H9 (cell line): ENCODE data around the gene TMC3. TPM values are rescaled to one million over a fixed set of nuclear protein-coding genes. Genes with fewer than 3 reads are reported as not detected.

Source experiments
- DNase-seq: peaks from one replicate; pipeline ENCODE4 v3.0.0-alpha.2; 2017
- H2AFZ ChIP-seq: one replicate; pipeline ENCODE4 v1.6.1; 2013; ENCODE audit warnings: mild to moderate bottlenecking, low read length, control low read depth, moderate library complexity
- H2AK5ac ChIP-seq: 2 replicates; pipeline ENCODE4 v1.6.1; 2013; ENCODE audit warnings: low read length, control low read depth, mixed read lengths; ENCODE audit not compliant: insufficient read length
- H2BK120ac ChIP-seq: one replicate; pipeline ENCODE4 v1.6.1; 2013; ENCODE audit warnings: low read depth, mild to moderate bottlenecking, low read length, control low read depth, inconsistent platforms; ENCODE audit not compliant: poor library complexity, severe bottlenecking
- H2BK12ac ChIP-seq: 2 replicates; pipeline ENCODE4 v1.6.1; 2013; ENCODE audit warnings: low read length, control low read depth, mixed read lengths, low read depth; ENCODE audit not compliant: insufficient read length
- H2BK15ac ChIP-seq: 2 replicates; pipeline ENCODE4 v1.6.1; 2013; ENCODE audit warnings: low read depth, low read length, control low read depth
- H2BK20ac ChIP-seq: one replicate; pipeline ENCODE4 v1.6.1; 2013; ENCODE audit warnings: low read depth, mild to moderate bottlenecking, low read length, control low read depth, inconsistent platforms; ENCODE audit not compliant: poor library complexity, severe bottlenecking
- H2BK5ac ChIP-seq: 2 replicates; pipeline ENCODE4 v1.6.1; 2013; ENCODE audit warnings: low read length, control low read depth, mixed read lengths; ENCODE audit not compliant: insufficient read length
- H3K14ac ChIP-seq: 2 replicates; pipeline ENCODE4 v1.6.1; 2013; ENCODE audit warnings: low read length, control low read depth; ENCODE audit not compliant: insufficient read depth
- H3K18ac ChIP-seq: 2 replicates; pipeline ENCODE4 v1.6.1; 2013; ENCODE audit warnings: low read depth, mild to moderate bottlenecking, mixed read lengths, low read length, control low read depth; ENCODE audit not compliant: insufficient read length
- H3K23ac ChIP-seq: 2 replicates; pipeline ENCODE4 v1.6.1; 2013; ENCODE audit warnings: low read length, control low read depth, mixed read lengths, low read depth; ENCODE audit not compliant: insufficient read length
- H3K23me2 ChIP-seq: 2 replicates; pipeline ENCODE4 v1.6.1; 2013; ENCODE audit warnings: low read depth, mild to moderate bottlenecking, mixed read lengths, low read length, control low read depth; ENCODE audit not compliant: insufficient read length, poor library complexity, severe bottlenecking
- H3K27ac ChIP-seq: 2 replicates; pipeline ENCODE4 v1.5.1; 2013; ENCODE audit warnings: low read length, control low read depth, mixed read lengths, low read depth; ENCODE audit not compliant: insufficient read length
- H3K27me3 ChIP-seq: 2 replicates; pipeline ENCODE4 v1.6.1; 2013; ENCODE audit warnings: low read length, control low read depth, inconsistent platforms; ENCODE audit not compliant: insufficient read depth
- H3K4ac ChIP-seq: 2 replicates; pipeline ENCODE4 v1.6.1; 2013; ENCODE audit warnings: low read depth, mild to moderate bottlenecking, control low read depth, inconsistent platforms, low read length, moderate library complexity
- H3K4me1 ChIP-seq: 2 replicates; pipeline ENCODE4 v1.6.1; 2013; ENCODE audit warnings: low read length, control low read depth, inconsistent platforms; ENCODE audit not compliant: insufficient read depth
- H3K4me2 ChIP-seq: 2 replicates; pipeline ENCODE4 v1.6.1; 2013; ENCODE audit warnings: low read length, control low read depth, mixed read lengths; ENCODE audit not compliant: insufficient read length, insufficient read depth
- H3K56ac ChIP-seq: 2 replicates; pipeline ENCODE4 v1.6.1; 2013; ENCODE audit warnings: low read depth, mild to moderate bottlenecking, mixed read lengths, low read length, control low read depth; ENCODE audit not compliant: insufficient read length
- H3K79me1 ChIP-seq: 2 replicates; pipeline ENCODE4 v1.6.1; 2013; ENCODE audit warnings: low read depth, mild to moderate bottlenecking, moderate library complexity, low read length, control low read depth, inconsistent platforms; ENCODE audit not compliant: insufficient read depth, poor library complexity, severe bottlenecking
- H3K79me2 ChIP-seq: 2 replicates; pipeline ENCODE4 v1.6.1; 2013; ENCODE audit warnings: low read length, control low read depth, inconsistent platforms; ENCODE audit not compliant: insufficient read depth
- H3K9ac ChIP-seq: 2 replicates; pipeline ENCODE4 v1.6.1; 2013; ENCODE audit warnings: low read length, control low read depth, mixed read lengths; ENCODE audit not compliant: insufficient read length; ENCODE audit errors: extremely low read depth
- H3K9me3 ChIP-seq: one replicate; pipeline ENCODE4 v1.6.1; 2013; ENCODE audit warnings: low read depth, low read length, inconsistent platforms; ENCODE audit not compliant: control insufficient read depth
- H3T11ph ChIP-seq: one replicate; pipeline ENCODE4 v1.6.1; 2013; ENCODE audit warnings: mild to moderate bottlenecking, low read length, control low read depth, inconsistent platforms
- H4K20me1 ChIP-seq: one replicate; pipeline ENCODE4 v1.6.1; 2013; ENCODE audit not compliant: control insufficient read depth, insufficient read length, insufficient read depth
- H4K5ac ChIP-seq: 2 replicates; pipeline ENCODE4 v1.6.1; 2013; ENCODE audit warnings: low read depth, mild to moderate bottlenecking, mixed read lengths, low read length, control low read depth; ENCODE audit not compliant: insufficient read length
- H4K8ac ChIP-seq: replicated peaks from 2 replicates; pipeline ENCODE4 v1.6.1; 2013; ENCODE audit warnings: low read length, control low read depth, mixed read lengths, low read depth; ENCODE audit not compliant: insufficient read length
- H4K91ac ChIP-seq: 2 replicates; pipeline ENCODE4 v1.6.1; 2013; ENCODE audit warnings: low read depth, mild to moderate bottlenecking, moderate library complexity, mixed read lengths, low read length, control low read depth; ENCODE audit not compliant: insufficient read length
- H3K27ac Mint-ChIP-seq, 3 experiments: 2 replicates in 2 of 3; 3 replicates in 1 of 3; pipeline ENCODE4 v1.8.0; 2020 to 2021; ENCODE audit warnings: mixed read lengths in 3 of 3, mild to moderate bottlenecking in 1 of 3, moderate library complexity in 1 of 3
- H3K27me3 Mint-ChIP-seq: 2 replicates; pipeline ENCODE4 v1.8.0; 2021; ENCODE audit warnings: low read depth, mild to moderate bottlenecking, moderate library complexity, mixed read lengths
- H3K36me3 Mint-ChIP-seq, 3 experiments: 2 replicates in 2 of 3; 3 replicates in 1 of 3; pipeline ENCODE4 v1.8.0; 2020 to 2021; ENCODE audit warnings: low read depth in 3 of 3, mixed read lengths in 3 of 3; ENCODE audit not compliant: insufficient read depth in 1 of 3
- H3K4me1 Mint-ChIP-seq, 2 experiments: 2 replicates each; pipeline ENCODE4 v1.8.0; 2020; ENCODE audit warnings: mixed read lengths in 2 of 2
- H3K4me3 Mint-ChIP-seq, 2 experiments: 2 replicates in 1 of 2; 3 replicates in 1 of 2; pipeline ENCODE4 v1.8.0; 2020 to 2021; ENCODE audit warnings: mild to moderate bottlenecking in 2 of 2, mixed read lengths in 2 of 2, moderate library complexity in 1 of 2
- H3K9me3 Mint-ChIP-seq, 2 experiments: 2 replicates in 1 of 2; 3 replicates in 1 of 2; pipeline ENCODE4 v1.8.0; 2020; ENCODE audit warnings: mild to moderate bottlenecking in 2 of 2, mixed read lengths in 2 of 2, moderate library complexity in 1 of 2
- WGBS: extraction: QIAGEN DNeasy Blood & Tissue Kit; methylation state at CpG from one replicate; pipeline ENCODE4 v1.1.7; 2013; ENCODE audit warnings: missing lambda C conversion rate, low lambda C conversion rate, mixed read lengths; ENCODE audit not compliant: insufficient read length; ENCODE audit errors: extremely low coverage; 5-methylcytosine and 5-hydroxymethylcytosine counted together
- total RNA-seq: library from RNA; stranded (reverse); gene quantifications from 2 replicates; pipeline ENCODE4 v1.2.1, GENCODE V29; 2021
- TF ChIP-seq, protein P1 (sequence below): fragments of 200-600 bp; sonication (generic); conservative IDR thresholded peaks from 3 replicates; pipeline ENCODE4 v1.8.0; 2021; ENCODE audit warnings: antibody characterized with exemption, mild to moderate bottlenecking

TMC3 gene
- total RNA-seq, 1 experiment from 2014 or later = not detected

GRCh38 chr15:81317642-81318017, 56.4 kb downstream of the TMC3 start:
- Histone ChIP-seq H2BK20ac (no peak overlapping the region), H2BK5ac (no peak overlapping the region), H2BK15ac (no peak overlapping the region), H2AK5ac (no peak overlapping the region), H3K9me3 (no peaks in the 10 kb centered on the region), H3K23ac (no peak overlapping the region), H3K9ac (no peak overlapping the region), H4K20me1 (no peaks in the 10 kb centered on the region), H3K79me2 (no peaks in the 10 kb centered on the region), H3K4me1 (no peaks in the 10 kb centered on the region), H3K18ac (no peak overlapping the region), H4K8ac (no peak overlapping the region), H4K91ac (no peak overlapping the region), H3K27me3 (no peaks in the 10 kb centered on the region), H2BK12ac (no peak overlapping the region), H3K14ac (no peak overlapping the region), H3T11ph (no peak overlapping the region), H3K27ac (no peak overlapping the region), H3K4ac (no peak overlapping the region), H3K4me2 (no peak overlapping the region), H2AFZ (no peak overlapping the region), H3K23me2 (no peaks in the 10 kb centered on the region), H4K5ac (no peak overlapping the region), H3K79me1 (no peaks in the 10 kb centered on the region), H3K56ac (no peak overlapping the region), H2BK120ac (no peak overlapping the region)
- no CpG with 5 or more reads among the region's 6 CpGs for WGBS
- no peaks in the 10 kb centered on the region for H3K27me3 Mint-ChIP-seq
- H3K4me1 Mint-ChIP-seq = peaks cover 0 to 3% of the 10 kb centered on the region in 2 experiments; a peak in 1 of 4 replicates
- peaks cover 5 to 22% (median 17%) of the 10 kb centered on the region in 3 experiments for H3K36me3 Mint-ChIP-seq
- TF ChIP-seq, protein P1, sequence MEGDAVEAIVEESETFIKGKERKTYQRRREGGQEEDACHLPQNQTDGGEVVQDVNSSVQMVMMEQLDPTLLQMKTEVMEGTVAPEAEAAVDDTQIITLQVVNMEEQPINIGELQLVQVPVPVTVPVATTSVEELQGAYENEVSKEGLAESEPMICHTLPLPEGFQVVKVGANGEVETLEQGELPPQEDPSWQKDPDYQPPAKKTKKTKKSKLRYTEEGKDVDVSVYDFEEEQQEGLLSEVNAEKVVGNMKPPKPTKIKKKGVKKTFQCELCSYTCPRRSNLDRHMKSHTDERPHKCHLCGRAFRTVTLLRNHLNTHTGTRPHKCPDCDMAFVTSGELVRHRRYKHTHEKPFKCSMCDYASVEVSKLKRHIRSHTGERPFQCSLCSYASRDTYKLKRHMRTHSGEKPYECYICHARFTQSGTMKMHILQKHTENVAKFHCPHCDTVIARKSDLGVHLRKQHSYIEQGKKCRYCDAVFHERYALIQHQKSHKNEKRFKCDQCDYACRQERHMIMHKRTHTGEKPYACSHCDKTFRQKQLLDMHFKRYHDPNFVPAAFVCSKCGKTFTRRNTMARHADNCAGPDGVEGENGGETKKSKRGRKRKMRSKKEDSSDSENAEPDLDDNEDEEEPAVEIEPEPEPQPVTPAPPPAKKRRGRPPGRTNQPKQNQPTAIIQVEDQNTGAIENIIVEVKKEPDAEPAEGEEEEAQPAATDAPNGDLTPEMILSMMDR = no peak
- H3K9me3 Mint-ChIP-seq = no peaks in the 10 kb centered on the region
- no peak overlapping the region for H3K4me3 Mint-ChIP-seq
- H3K27ac Mint-ChIP-seq = no peak overlapping the region
- no peak for DNase-seq
